Large intestine (tissue), 3 donors: ENCODE data around the gene FRMD4A. TPM values are rescaled to one million over a fixed set of nuclear protein-coding genes. Genes with fewer than 3 reads are reported as not detected.

Experiments used
- DNase-seq, 2 donors: peaks; one replicate each; pipeline versions ENCODE4 v3.0.0 to v3.0.0-alpha.2; 2013
- H3K27ac ChIP-seq: one replicate; pipeline ENCODE4 v1.5.1; 2013; ENCODE audit warnings: low read length
- H3K27me3 ChIP-seq: 2 replicates; pipeline ENCODE4 v1.6.1; 2013; ENCODE audit warnings: low read length; ENCODE audit not compliant: control insufficient read depth, insufficient read depth
- H3K36me3 ChIP-seq: 2 replicates; pipeline ENCODE4 v1.6.1; 2013; ENCODE audit warnings: low read length; ENCODE audit not compliant: control insufficient read depth, insufficient read depth
- H3K4me1 ChIP-seq: one replicate; pipeline ENCODE4 v1.6.1; 2013; ENCODE audit warnings: low read length; ENCODE audit not compliant: control insufficient read depth, insufficient read depth
- H3K4me3 ChIP-seq: one replicate; pipeline ENCODE4 v1.5.1; 2013; ENCODE audit warnings: low read length
- H3K9me3 ChIP-seq: one replicate; pipeline ENCODE4 v1.6.1; 2013; ENCODE audit warnings: mild to moderate bottlenecking, low read depth, low read length, moderate library complexity; ENCODE audit not compliant: control insufficient read depth
- WGBS: methylation state at CpG from one replicate; pipeline ENCODE4 v1.1.5; 2013; ENCODE audit warnings: low lambda C conversion rate; ENCODE audit not compliant: insufficient coverage; 5-methylcytosine and 5-hydroxymethylcytosine counted together
- polyA plus RNA-seq: library from polyadenylated mRNA; unstranded; fragments of 120-200 nt; gene quantifications from one replicate; pipeline ENCODE4 v1.2.1, GENCODE V29; 2013

The FRMD4A gene
- polyA plus RNA-seq, 1 donor: 19.8 TPM

DNA sequence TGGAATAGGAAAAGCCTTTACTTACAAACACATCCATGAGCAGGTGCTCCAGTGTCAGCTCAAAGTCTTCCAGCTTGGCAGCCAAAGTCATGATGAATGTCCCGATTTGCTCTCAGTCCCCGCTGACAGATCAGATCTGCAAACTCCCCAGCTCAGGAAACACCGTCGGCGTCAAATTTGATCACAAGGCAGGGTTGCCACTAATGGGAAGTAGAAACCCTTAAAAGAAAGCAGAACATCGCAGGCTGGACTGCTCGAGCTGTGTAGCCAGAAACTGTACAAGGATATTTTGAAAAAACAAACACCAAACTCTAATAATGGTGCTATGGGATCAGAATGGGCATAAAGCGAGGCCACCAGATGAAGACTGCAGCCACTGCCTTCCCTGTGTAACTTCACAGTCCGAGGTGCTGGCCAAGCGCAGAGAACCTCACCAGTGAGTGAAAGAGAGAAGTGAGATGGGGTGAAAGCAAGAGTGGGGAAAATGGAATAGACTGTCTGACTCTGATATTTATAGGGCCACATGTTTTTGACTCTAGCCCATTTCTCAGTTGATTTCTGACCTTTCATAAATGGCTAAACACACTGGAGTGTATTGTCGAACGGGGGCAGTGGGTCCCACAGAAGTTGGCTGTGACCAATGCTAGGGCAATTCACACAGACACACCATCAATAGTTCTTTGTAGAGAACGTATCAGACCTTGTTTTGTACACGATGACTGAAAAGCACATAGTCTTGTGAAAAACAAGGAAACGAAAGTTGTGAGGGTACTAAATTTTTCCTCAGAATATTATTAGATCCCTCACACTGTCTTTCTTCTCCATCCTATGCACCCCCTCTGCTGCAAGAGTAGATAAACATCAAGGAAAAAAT, 306.2 kb downstream of the FRMD4A start:
- Histone ChIP-seq H3K27ac (no peak overlapping the region), H3K27me3 (no peaks in the 10 kb centered on the region), H3K36me3 (no peaks in the 10 kb centered on the region), H3K4me3 (no peak overlapping the region), H3K4me1 (no peaks in the 10 kb centered on the region), H3K9me3 (no peaks in the 10 kb centered on the region)
- no peak for DNase-seq
- 100% methylated on average over 1 of the region's 15 CpGs for WGBS

DNA sequence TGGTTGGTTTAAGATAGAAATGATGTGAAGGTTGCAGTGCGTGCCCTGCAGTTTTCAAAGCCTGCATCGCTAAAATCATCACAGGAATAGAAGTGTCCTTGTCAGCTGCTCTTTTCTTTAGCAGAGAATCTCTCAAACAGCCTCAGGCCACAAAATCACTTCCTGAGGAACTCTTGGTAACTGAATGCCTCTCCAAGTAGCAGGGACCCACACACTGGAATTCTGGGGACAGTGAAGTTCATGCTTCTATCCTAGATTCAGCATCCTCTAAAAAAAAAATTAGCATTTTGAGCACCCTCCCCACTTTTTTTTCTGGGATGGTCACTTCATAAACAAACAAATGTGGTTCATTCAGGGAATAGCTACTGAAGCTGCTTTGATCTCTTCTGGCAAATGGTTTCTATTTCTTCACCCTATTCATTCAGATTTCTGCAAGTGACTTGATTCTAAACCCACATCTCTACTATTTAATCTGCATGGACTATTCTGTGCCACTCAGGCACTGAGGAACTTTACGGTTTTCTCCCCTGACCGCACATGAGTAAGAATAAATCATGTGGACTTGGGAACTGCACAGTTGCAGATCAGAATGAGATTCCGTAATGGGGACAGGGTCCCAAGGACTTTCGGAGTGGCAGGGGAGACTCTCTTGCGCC, 306.9 kb downstream of the FRMD4A start:
- H3K9me3 ChIP-seq: no peaks in the 10 kb centered on the region
- no peaks in the 10 kb centered on the region for H3K4me1 ChIP-seq
- H3K4me3 ChIP-seq: no peak overlapping the region
- no CpG with 5 or more reads among the region's 7 CpGs for WGBS
- H3K27ac ChIP-seq: no peak overlapping the region
- no peak for DNase-seq
- no peaks in the 10 kb centered on the region for H3K27me3 ChIP-seq
- no peaks in the 10 kb centered on the region for H3K36me3 ChIP-seq

DNA sequence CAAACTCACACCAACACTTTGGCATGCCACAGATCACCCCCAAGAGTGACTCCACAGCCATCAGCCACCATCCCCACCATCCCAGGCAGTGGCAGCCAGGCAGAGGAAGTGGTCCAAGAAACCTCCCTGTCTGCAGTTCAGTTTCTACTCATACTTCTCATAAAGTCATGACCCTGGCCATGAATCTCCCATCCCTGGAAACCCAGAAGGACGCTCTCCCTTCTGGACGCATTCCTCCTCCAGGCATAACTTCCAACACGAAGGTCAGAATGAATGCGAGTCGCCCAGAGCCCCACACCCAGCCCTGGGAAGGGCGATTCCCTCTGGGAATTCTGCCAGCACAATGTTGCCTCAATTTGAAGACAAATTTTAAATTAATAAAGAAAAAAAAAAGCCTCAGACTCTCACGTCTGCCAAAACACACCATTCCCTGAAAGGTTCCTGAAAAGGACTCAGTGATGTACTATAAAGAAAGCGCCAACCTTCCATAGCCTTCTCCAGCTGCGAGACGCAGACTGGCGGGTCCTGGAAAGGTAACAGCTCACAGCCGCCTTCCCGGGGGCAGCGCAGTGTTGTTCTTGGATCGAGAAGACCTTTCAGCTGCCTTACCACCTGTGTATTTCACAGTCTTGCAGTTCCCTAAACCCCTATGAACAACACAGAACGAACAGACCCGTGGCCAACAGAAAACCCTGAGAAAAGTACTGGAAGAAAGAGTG, 307.6 kb downstream of the FRMD4A start:
- Histone ChIP-seq H3K4me1 (no peaks in the 10 kb centered on the region), H3K9me3 (no peaks in the 10 kb centered on the region), H3K36me3 (no peaks in the 10 kb centered on the region), H3K27ac (peak overlapping the region; percentile 20), H3K27me3 (no peaks in the 10 kb centered on the region), H3K4me3 (no peak overlapping the region)
- no peak for DNase-seq
- WGBS: 73% methylated on average over 3 of the region's 17 CpGs

DNA sequence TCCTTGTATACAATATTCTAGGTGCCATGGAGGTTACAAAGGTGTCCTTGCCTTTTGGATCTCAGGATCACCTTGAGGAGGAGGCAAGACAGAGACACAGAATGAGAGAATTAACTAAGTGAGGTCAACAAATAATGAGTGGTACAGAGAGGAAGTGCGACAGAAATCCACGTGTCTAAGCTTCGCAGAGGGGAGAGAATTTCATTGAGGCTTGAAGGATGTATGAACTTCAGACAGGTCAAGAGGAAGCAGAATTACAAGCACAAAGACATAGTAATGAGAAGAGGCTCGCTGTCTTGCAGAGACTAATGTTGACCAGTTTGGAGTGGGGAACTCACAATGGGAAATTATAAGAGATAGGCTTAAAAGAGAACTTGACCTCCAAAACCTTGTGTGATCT, 308.7 kb downstream of the FRMD4A start:
- Histone ChIP-seq H3K27me3 (no peaks in the 10 kb centered on the region), H3K36me3 (no peaks in the 10 kb centered on the region), H3K4me3 (no peak overlapping the region), H3K9me3 (no peaks in the 10 kb centered on the region), H3K4me1 (no peaks in the 10 kb centered on the region), H3K27ac (no peak overlapping the region)
- whole genome bisulfite sequencing: no CpG with 5 or more reads among the region's 4 CpGs
- no peak for DNase-seq

DNA sequence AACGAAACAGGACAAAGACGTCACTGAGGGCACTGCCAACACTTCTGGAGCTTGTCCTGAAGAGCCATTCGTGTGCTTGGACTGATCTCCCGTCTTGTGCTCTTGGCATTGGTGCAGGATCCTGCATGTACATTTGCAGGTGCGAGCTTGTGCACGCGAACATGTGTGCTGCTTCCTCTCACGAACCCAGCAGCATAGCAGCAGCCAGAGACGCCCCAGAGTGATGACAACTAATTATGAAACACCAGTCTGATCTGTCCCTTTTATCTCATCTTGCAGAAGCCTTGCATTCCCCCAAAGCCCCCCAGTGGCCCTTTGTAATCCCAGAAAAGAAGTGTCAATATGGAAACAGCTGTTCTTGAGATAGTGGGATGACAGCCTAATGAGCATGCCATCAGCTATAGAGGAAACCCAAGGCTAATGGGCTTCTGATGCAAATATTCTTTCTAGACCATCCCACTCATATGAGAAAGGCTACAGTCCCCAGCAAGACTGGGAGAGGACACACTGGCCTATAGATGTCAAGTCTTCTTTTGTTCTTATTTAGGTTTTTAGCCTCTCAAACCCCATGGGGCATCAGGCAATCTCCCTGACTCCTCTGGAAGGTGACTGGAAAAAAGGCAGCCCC, 310.6 kb downstream of the FRMD4A start:
- WGBS: no CpG with 5 or more reads among the region's 9 CpGs
- Histone ChIP-seq H3K27me3 (no peaks in the 10 kb centered on the region), H3K4me1 (no peaks in the 10 kb centered on the region), H3K36me3 (no peaks in the 10 kb centered on the region), H3K9me3 (no peaks in the 10 kb centered on the region), H3K4me3 (no peak overlapping the region), H3K27ac (no peak overlapping the region)
- DNase-seq: no peak

DNA sequence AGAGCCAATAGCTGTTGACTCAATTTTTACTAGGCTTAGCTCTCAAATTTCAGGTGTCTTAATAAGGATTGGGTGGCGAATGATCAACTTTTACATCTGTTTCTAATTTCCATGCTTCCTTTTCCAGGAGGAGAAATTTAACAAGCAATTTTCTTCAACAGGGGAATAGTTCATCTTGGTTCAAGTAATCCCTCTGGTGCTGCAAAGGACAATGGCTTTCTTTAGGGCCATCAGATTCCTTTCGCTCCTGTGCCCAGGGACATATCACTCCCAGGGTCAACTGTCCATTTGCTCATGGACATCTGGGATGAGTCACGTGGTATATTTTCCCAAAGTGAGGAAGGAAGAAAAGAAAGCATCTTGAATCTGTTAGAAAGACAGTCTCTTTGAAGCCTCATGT, 313.3 kb downstream of the FRMD4A start:
- no peaks in the 10 kb centered on the region for H3K9me3 ChIP-seq
- no peak overlapping the region for H3K27ac ChIP-seq
- no peaks in the 10 kb centered on the region for H3K27me3 ChIP-seq
- H3K36me3 ChIP-seq: no peaks in the 10 kb centered on the region
- DNase-seq: no peak
- H3K4me1 ChIP-seq: no peaks in the 10 kb centered on the region
- WGBS: no CpG with 5 or more reads among the region's 3 CpGs
- H3K4me3 ChIP-seq: no peak overlapping the region

DNA sequence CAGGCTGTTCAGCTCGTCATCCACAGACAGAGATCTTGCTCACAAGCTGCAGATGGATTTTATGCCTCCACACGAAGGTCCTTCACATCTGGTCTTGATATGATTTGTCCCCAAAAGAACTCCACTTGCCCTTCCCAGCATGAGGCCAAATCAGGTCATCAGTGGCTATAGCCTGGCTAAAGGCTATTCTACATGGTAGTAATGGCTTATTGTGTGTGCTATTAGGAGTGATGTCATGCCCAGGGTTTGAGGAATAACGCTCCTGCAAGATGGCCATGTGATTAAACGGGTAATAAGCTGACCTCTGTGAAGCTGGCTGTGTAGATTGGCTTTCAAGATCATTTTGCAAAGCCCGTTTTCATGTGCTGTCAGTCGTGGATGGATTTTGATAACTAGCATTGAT, 313.8 kb downstream of the FRMD4A start:
- H3K9me3 ChIP-seq: no peaks in the 10 kb centered on the region
- H3K27me3 ChIP-seq: no peaks in the 10 kb centered on the region
- H3K4me3 ChIP-seq: no peak overlapping the region
- H3K27ac ChIP-seq: no peak overlapping the region
- H3K4me1 ChIP-seq: no peaks in the 10 kb centered on the region
- WGBS: no CpG with 5 or more reads among the region's 6 CpGs
- H3K36me3 ChIP-seq: no peaks in the 10 kb centered on the region
- no peak for DNase-seq

DNA sequence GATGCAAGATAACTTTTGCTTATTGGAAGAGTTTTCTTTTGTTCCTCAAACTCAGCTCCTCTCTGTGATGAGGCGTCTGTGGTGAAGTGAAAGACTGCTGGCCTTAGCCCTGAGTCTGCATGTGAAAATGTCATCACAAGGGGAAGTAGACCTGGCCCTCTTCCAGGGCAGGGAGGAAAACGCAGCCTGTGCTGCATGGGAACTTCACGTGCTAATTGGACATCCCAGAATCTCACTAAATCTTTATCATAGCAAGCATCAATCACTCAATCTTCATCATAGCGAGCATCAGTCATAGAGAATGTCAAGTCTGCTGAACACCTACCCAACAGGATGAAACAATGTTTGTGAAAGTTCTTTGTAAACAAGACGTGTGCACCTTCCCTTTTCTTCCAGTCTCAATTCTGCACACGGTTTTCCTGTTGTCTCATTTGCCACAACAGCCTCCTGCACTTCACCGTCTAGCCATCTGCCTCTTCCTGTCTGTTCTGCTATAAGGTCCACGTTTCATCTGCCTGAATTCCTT, 314.6 kb downstream of the FRMD4A start:
- H3K4me3 ChIP-seq: no peak overlapping the region
- H3K4me1 ChIP-seq: no peaks in the 10 kb centered on the region
- H3K27ac ChIP-seq: peak overlapping the region; percentile 33
- peak in 1 of 2 donors; percentile 34 for DNase-seq
- no CpG with 5 or more reads among the region's 8 CpGs for WGBS
- no peaks in the 10 kb centered on the region for H3K9me3 ChIP-seq
- no peaks in the 10 kb centered on the region for H3K27me3 ChIP-seq
- H3K36me3 ChIP-seq: no peaks in the 10 kb centered on the region

DNA sequence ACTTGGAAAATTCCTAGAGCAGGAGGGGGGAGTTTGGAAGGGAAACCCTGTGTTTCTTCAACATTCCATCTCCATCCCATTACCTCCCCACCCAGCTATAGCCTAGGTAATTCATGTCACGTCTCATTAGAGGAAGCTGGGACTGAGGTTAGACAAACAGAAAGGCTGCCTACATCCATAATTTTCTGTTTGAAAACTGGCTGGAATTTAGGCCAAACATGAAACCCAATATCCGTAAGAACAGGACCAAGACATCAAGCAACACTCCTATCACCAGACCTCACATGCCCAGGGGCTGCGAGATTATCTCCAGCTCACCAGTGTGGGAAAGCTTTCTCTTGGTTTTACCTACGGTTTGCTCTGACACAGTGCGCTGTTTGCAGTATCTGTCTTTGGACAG, 316.3 kb downstream of the FRMD4A start:
- 60% methylated on average over 1 of the region's 5 CpGs for WGBS
- H3K9me3 ChIP-seq: no peaks in the 10 kb centered on the region
- H3K4me1 ChIP-seq: no peaks in the 10 kb centered on the region
- DNase-seq: no peak
- no peaks in the 10 kb centered on the region for H3K27me3 ChIP-seq
- H3K27ac ChIP-seq: no peak overlapping the region
- H3K4me3 ChIP-seq: no peak overlapping the region
- H3K36me3 ChIP-seq: no peaks in the 10 kb centered on the region
